Frontal cortex (tissue), 4 donors: Measurements from ENCODE around the gene HORMAD2. TPM values are rescaled to one million over a fixed set of nuclear protein-coding genes. Genes with fewer than 3 reads are reported as not detected.
"Not testable (repeated sequence)": the region's sequence is repeated elsewhere in the genome, so short reads cannot be mapped to it uniquely, and the experiment has no call there.

ENCODE experiments used
- DNase-seq, 2 donors: peaks; one replicate each; pipeline ENCODE4 v3.0.0; 2012; ENCODE audit warnings: low spot score in 2 of 2
- FAIRE-seq: peaks from 2 replicates; lab custom pipeline; 2012; peaks lifted over from hg19 to GRCh38; lab: Jason Lieb, UNC
- total RNA-seq: library from RNA; depleted of rRNA; stranded (reverse); fragments of >200 nt; gene quantifications from one replicate; pipeline ENCODE4 v1.2.3, GENCODE V29; 2014
- donor health status: control.
- donor health status: control.
- donor health status: control.

Gene HORMAD2
- total RNA-seq, 1 donor from 2014 or later, result 0.41 TPM

- FAIRE-seq, result no peak
- no peak for DNase-seq
Measured at GRCh38 chr22:30054067-30054763, 26.0 kb upstream of the HORMAD2 start.

- FAIRE-seq, result no peak
- DNase-seq, result no peak
Measured at GRCh38 chr22:30054764-30055069, 25.5 kb upstream of the HORMAD2 start.

- no peak for FAIRE-seq
- no peak for DNase-seq
Measured at GRCh38 chr22:30056015-30056414, 24.2 kb upstream of the HORMAD2 start.

DNA sequence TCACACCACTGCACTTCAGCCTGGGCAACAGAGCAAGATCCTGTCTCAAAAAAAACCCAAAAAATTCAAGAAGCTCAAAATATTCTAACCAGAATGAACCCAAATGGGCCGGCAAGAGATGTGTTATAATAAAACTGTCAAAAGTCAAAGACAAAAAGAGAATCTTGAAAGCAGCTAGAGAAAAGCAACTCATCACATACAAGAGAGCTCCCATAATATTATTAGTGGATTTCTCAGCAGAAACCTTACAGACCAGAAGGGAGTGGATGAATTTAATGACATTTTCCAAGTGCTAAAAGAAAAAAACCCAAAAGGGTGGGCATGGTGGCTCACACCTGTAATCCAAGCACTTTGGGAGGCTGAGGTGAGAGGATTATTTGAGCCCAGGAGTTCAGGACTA, 22.9 kb upstream of the HORMAD2 start:
- FAIRE-seq (no peak), DNase-seq (no peak)

DNA sequence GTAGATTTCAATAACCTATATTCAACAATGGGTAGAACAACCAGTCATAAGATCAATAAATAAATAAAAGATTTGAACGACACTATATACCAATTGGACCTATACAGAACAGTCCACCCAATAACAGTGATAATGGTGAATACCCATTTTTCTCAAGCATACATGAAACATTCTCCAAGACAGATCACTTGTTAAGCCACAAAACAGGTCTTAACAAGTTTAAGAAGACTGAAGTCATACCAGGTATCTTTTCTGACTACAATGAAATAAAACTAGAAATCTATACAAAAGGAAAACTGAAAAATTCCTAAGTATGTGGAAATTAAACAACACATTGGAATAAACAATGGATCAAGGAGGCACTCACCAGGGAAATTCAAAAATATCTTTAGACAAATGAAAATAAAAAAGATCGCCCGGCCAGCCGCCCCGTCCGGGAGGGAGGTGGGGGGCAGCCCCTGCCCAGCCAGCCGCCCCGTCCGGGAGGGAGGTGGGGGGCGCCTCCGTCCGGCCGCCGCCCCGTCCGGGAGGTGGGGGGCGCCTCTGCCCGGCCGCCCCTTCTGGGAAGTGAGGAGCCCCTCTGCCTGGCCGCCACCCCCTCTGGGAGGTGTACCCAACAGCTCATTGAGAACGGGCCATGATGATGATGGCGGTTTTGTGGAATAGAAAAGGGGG, 20.8 kb upstream of the HORMAD2 start:
- FAIRE-seq, DNase-seq: not testable (repeated sequence)

GRCh38 chr22:30061094-30061493, 19.2 kb upstream of the HORMAD2 start:
- FAIRE-seq, DNase-seq: not testable (repeated sequence)

DNA sequence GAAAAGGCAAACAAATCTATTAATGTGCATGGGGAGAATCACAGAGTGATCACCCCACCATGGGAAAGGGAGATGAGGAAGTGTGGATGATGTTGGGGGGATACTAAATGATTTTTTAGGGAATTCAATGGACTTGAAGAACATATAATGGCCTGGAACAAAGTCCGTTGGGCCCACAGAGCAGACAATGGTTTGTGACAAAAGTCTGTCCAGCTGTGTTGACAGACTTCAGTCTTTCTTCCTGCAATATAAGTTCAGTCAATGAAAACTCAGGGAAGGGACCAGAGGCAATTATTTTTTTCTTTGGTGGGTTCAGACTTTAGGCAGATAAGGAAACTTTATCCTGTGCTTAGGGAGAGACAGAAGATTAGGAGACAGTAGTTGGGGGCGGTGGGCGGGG, 18.0 kb upstream of the HORMAD2 start:
- no peak for FAIRE-seq
- DNase-seq, result no peak

GRCh38 chr22:30062950-30063349, 17.3 kb upstream of the HORMAD2 start:
- DNase-seq (no peak), FAIRE-seq (no peak)

DNA sequence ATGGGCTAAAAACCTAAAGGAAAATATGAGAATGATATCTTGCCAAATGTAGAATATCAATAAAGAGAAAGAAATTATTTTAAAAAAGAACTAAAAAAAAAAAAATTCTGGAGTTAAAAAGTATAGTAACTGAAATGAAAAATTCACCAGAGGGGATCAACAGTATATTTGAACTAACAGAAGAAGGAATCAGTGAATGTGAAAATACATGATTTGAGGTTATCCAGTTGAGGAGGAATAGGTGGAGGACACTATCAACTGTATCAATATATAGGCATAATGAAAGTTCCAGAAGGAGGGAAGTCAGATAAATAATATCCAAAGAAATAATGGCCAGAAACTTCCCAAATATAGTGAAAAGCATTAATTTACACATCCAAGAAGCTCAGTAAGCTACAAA, 16.1 kb upstream of the HORMAD2 start:
- FAIRE-seq (no peak), DNase-seq (no peak)

DNA sequence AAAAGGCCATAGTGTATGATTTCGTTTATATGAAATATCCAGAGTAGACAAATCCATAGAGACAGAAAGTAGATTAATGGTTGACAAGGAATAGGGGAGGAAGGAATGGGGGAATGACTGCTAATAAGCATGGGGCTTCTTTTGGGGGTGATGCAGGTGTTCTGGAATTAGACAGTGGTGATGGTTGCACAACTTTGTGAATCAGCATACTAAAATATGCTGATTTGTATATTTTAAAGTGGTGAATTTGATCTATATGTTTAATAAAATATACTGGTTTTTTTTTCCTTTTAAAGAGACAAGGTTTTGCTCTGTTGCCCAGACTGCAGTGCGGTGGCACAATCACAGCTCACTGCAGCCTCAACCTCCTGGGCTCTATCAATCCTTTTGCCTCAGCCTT, 6.5 kb upstream of the HORMAD2 start:
- DNase-seq, result no peak

DNA sequence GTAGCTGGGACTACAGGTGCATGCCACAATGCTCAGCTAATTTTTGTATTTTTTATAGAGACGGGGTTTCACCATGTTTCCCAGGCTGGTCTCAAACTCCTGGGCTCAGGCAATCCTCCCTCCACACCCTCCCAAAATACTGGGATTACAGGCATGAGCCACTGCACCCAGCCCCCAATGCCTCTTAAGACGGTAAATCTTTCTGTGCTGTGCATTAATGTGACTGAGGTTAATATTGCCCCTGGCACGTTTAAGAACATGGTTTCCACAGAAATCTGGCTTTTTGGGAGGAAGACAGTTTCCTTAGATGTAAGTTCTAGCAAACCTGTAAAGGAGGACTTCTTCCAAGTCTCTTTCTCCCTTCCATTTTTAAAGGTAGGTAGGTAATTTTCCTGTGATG, 6.1 kb upstream of the HORMAD2 start:
- DNase-seq (no peak), FAIRE-seq (no peak)

More for the DNA sequence above, 6.5 kb upstream of the HORMAD2 start:
- FAIRE-seq, result no peak

- FAIRE-seq (no peak), DNase-seq (no peak)
Measured at GRCh38 chr22:30074994-30075393, 5.3 kb upstream of the HORMAD2 start.

- no peak for FAIRE-seq
- no peak for DNase-seq
Measured at GRCh38 chr22:30077279-30077880, 2.9 kb upstream of the HORMAD2 start.

GRCh38 chr22:30078320-30079311, 1.6 kb upstream of the HORMAD2 start:
- FAIRE-seq (no peak), DNase-seq (no peak)

- FAIRE-seq, result no peak
- DNase-seq, result no peak
Measured at GRCh38 chr22:30080805-30081204, 541 bp downstream of the HORMAD2 start.

- FAIRE-seq, result no peak
- no peak for DNase-seq
Measured at GRCh38 chr22:30086496-30086895, 6.2 kb downstream of the HORMAD2 start.

GRCh38 chr22:30087037-30087436, 6.8 kb downstream of the HORMAD2 start:
- FAIRE-seq, result not testable (repeated sequence)

DNA sequence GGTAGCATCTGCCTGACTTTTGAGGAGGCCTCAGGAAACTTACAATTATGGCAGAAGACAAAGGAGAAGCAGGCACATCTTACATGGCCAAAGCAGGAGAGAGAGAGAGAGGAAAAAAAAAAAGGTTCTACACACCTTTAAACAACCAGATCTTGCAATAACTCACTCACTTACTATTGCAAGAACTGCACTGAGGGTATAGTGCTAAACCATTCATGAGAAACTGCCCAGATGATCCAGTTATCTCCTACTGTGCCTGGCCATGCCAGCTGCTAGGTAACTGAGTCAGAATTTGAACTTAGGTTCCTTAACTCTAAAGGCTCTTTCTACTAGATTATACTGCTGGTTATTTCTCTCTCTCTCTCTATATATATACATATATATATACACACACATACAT, 7.3 kb downstream of the HORMAD2 start:
- no peak for FAIRE-seq
- DNase-seq, result no peak

More at GRCh38 chr22:30087037-30087436, 6.8 kb downstream of the HORMAD2 start:
- DNase-seq, result not testable (repeated sequence)

DNA sequence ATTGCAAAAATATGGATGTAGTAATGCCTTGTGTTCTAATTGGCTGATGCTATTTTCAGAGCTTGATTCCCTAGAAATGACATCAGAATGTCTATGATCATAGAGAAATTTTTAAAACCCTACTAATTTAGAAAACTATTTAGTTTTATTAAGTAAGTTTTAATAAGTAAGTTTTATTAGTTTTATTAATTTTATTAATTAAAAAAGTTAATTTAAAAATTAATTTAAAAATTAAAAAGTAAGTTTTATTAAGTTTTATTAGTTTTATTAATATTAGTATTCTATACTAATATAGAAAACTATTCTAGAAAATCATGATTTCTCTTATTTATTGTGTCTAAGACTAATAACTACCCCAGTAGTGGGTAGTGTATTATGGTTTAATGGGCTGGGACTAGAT, 8.2 kb downstream of the HORMAD2 start:
- FAIRE-seq (peak; percentile 99), DNase-seq (no peak)

DNA sequence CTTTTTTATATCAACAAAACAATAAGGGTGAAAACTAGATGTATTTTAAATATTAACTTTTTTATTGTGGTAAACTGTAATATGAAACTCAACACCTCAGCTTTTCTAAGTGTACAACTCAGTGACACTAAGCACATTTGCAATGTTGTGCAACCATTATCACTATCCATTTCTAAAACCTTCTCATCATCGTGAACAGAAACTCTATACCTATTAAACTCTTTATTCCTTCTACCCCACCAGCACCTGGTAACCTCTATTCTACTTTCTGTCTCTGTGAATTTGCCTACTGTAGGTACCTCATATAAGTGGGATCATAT, 9.4 kb downstream of the HORMAD2 start:
- DNase-seq, result no peak
- no peak for FAIRE-seq
